CD14-positive monocyte (primary cell): ENCODE results near the gene TSHR. TPM values are rescaled to one million over a fixed set of nuclear protein-coding genes. Genes with fewer than 3 reads are reported as not detected.

Source experiments
- DNase-seq, 3 donors: peaks; one replicate each; pipeline ENCODE4 v3.0.0-alpha.2; 2011 to 2022
- H2AFZ ChIP-seq: 2 replicates; pipeline ENCODE4 v1.6.0; 2012; ENCODE audit warnings: mild to moderate bottlenecking, low read depth, low read length, inconsistent platforms; ENCODE audit not compliant: insufficient read depth, poor library complexity, severe bottlenecking
- H3K27ac ChIP-seq, 2 donors: 1 replicate in 1 of 2; 2 replicates in 1 of 2; pipeline ENCODE4 v1.5.1; 2012 to 2013; ENCODE audit warnings: low read length in 2 of 2, control low read depth in 1 of 2, inconsistent platforms in 1 of 2, low read depth in 1 of 2, mild to moderate bottlenecking in 1 of 2
- H3K27me3 ChIP-seq, 2 donors: one replicate each; pipeline versions ENCODE4 v1.6.0 to v1.6.1; 2011 to 2013; ENCODE audit warnings: low read length in 2 of 2; ENCODE audit not compliant: control insufficient read depth in 2 of 2, insufficient read depth in 2 of 2
- H3K36me3 ChIP-seq, 2 donors: replicated peaks in 1 of 2; 1 replicate in 1 of 2; 2 replicates in 1 of 2; pipeline versions ENCODE4 v1.5.1 to v1.6.1; 2012 to 2013; ENCODE audit warnings: low read length in 2 of 2, control low read depth in 1 of 2, inconsistent platforms in 1 of 2, mild to moderate bottlenecking in 1 of 2; ENCODE audit not compliant: insufficient read depth in 2 of 2, control insufficient read depth in 1 of 2
- H3K4me1 ChIP-seq, 2 donors: 1 replicate in 1 of 2; 2 replicates in 1 of 2; pipeline versions ENCODE4 v1.5.1 to v1.6.1; 2012 to 2013; ENCODE audit warnings: low read length in 2 of 2, control low read depth in 1 of 2, inconsistent platforms in 1 of 2, mild to moderate bottlenecking in 1 of 2, moderate library complexity in 1 of 2; ENCODE audit not compliant: insufficient read depth in 2 of 2, control insufficient read depth in 1 of 2
- H3K4me2 ChIP-seq: replicated peaks from 2 replicates; pipeline ENCODE3; 2012; ENCODE audit warnings: low read length, moderate library complexity, mild to moderate bottlenecking; ENCODE audit not compliant: poor library complexity, severe bottlenecking; ENCODE audit errors: extremely low read depth
- H3K4me3 ChIP-seq, 3 experiments: fragments of 200-600 bp in 1 of 3; sonication (generic) in 1 of 3; replicated peaks in 1 of 3; 1 replicate in 2 of 3; 2 replicates in 1 of 3; pipeline ENCODE4 v1.5.1; 2011 to 2013; ENCODE audit warnings: low read length in 3 of 3, mild to moderate bottlenecking in 3 of 3, control low read depth in 2 of 3, low read depth in 2 of 3, inconsistent platforms in 1 of 3, moderate library complexity in 1 of 3
- H3K79me2 ChIP-seq: 2 replicates; pipeline ENCODE4 v1.6.0; 2012; ENCODE audit warnings: mild to moderate bottlenecking, control low read depth, inconsistent platforms, low read length, moderate library complexity; ENCODE audit not compliant: insufficient read depth
- H3K9ac ChIP-seq: 2 replicates; pipeline ENCODE4 v1.6.0; 2017; ENCODE audit warnings: low read length, mild to moderate bottlenecking; ENCODE audit not compliant: insufficient read depth, poor library complexity, severe bottlenecking
- H3K9me3 ChIP-seq, 2 donors: replicated peaks in 1 of 2; 1 replicate in 1 of 2; 2 replicates in 1 of 2; pipeline versions ENCODE4 v1.5.1 to v1.6.1; 2012 to 2013; ENCODE audit warnings: low read length in 2 of 2, control low read depth in 1 of 2; ENCODE audit not compliant: control insufficient read depth in 1 of 2, insufficient read depth in 1 of 2
- H4K20me1 ChIP-seq: 2 replicates; pipeline ENCODE4 v1.6.0; 2012; ENCODE audit warnings: mild to moderate bottlenecking, low read length, control low read depth, moderate library complexity; ENCODE audit not compliant: insufficient read depth
- H3K27ac Mint-ChIP-seq, 7 donors: one replicate each; pipeline ENCODE4 v1.8.0; 2020; ENCODE audit warnings: mild to moderate bottlenecking in 7 of 7, mixed read lengths in 7 of 7, moderate library complexity in 6 of 7, inconsistent platforms in 2 of 7
- H3K27me3 Mint-ChIP-seq, 3 donors: one replicate each; pipeline ENCODE4 v1.8.0; 2021 to 2022; ENCODE audit warnings: low read depth in 3 of 3, mild to moderate bottlenecking in 3 of 3, mixed read lengths in 3 of 3, moderate library complexity in 3 of 3, inconsistent platforms in 1 of 3
- H3K36me3 Mint-ChIP-seq, 2 donors: one replicate each; pipeline ENCODE4 v1.8.0; 2020; ENCODE audit warnings: mixed read lengths in 2 of 2, inconsistent platforms in 1 of 2, mild to moderate bottlenecking in 1 of 2
- H3K4me1 Mint-ChIP-seq: one replicate; pipeline ENCODE4 v1.8.0; 2020; ENCODE audit warnings: mild to moderate bottlenecking, mixed read lengths
- H3K4me3 Mint-ChIP-seq, 2 donors: one replicate each; pipeline ENCODE4 v1.8.0; 2020; ENCODE audit warnings: mild to moderate bottlenecking in 2 of 2, mixed read lengths in 2 of 2, moderate library complexity in 1 of 2
- H3K9me3 Mint-ChIP-seq, 7 donors: one replicate each; pipeline ENCODE4 v1.8.0; 2020 to 2022; ENCODE audit warnings: mixed read lengths in 7 of 7, mild to moderate bottlenecking in 6 of 7, moderate library complexity in 6 of 7, inconsistent platforms in 2 of 7
- CTCF ChIP-seq: fragments of 200-600 bp; IDR thresholded peaks from one replicate; pipeline ENCODE4 v1.8.0; 2022; ENCODE audit warnings: antibody characterized with exemption, mild to moderate bottlenecking
- WGBS: methylation state at CpG from one replicate; pipeline ENCODE4 v1.1.5; 2013; ENCODE audit warnings: missing lambda C conversion rate; ENCODE audit not compliant: insufficient coverage; 5-methylcytosine and 5-hydroxymethylcytosine counted together
- intact Hi-C, 2 donors: fragments of 100-400 bp; cut with micrococcal nuclease; formaldehyde crosslinking; loops; one replicate each; pipeline versions ENCODE4 v1.15.0 to v1.15.1; 2023
- polyA plus RNA-seq, 3 donors: library from polyadenylated mRNA; depleted of rRNA in 1 of 3; unstranded in 2 of 3; stranded (reverse) in 1 of 3; fragments of 300-500 nt in 2 of 3; fragments of >200 nt in 1 of 3; fragmentation: Illumina TruSeq in 2 of 3; gene quantifications; 1 replicate in 2 of 3; 2 replicates in 1 of 3; pipeline ENCODE4 v1.2.3, GENCODE V29; 2012 to 2021

TSHR gene
- polyA plus RNA-seq, 3 donors: not detected

- H3K4me2 ChIP-seq: no peak overlapping the region
- H3K79me2 ChIP-seq: no peaks in the 10 kb centered on the region
- no CpG with 5 or more reads among the region's 3 CpGs for WGBS
- DNase-seq: no peak
- no peak for TF ChIP-seq CTCF
- peaks cover 8 to 11% of the 10 kb centered on the region in 2 donors for H3K4me1 ChIP-seq
- no peaks in the 10 kb centered on the region for H3K27me3 ChIP-seq
- peaks cover 0 to 2% of the 10 kb centered on the region in 2 donors for H3K9me3 ChIP-seq
- intact Hi-C loops: no loop called here
- no peak overlapping the region for H3K4me3 ChIP-seq
- no peak overlapping the region for H3K4me3 Mint-ChIP-seq
- no peak overlapping the region for H3K27ac Mint-ChIP-seq
- H3K9ac ChIP-seq: no peak overlapping the region
- peaks cover 0 to 3% (median 0%) of the 10 kb centered on the region in 7 donors for H3K9me3 Mint-ChIP-seq
- no peaks in the 10 kb centered on the region for H3K36me3 ChIP-seq
- H3K27ac ChIP-seq: no peak overlapping the region
- H3K36me3 Mint-ChIP-seq: no peaks in the 10 kb centered on the region
- H2AFZ ChIP-seq: no peak overlapping the region
- peaks cover 0 to 5% (median 0%) of the 10 kb centered on the region in 3 donors for H3K27me3 Mint-ChIP-seq
- no peaks in the 10 kb centered on the region for H4K20me1 ChIP-seq
- H3K4me1 Mint-ChIP-seq: peaks cover 13% of the 10 kb centered on the region
Observed at GRCh38 chr14:81144824-81145603, 189.6 kb downstream of the TSHR start.

- Mint-ChIP-seq H3K27me3 (peaks cover 0 to 5% (median 0%) of the 10 kb centered on the region in 3 donors), H3K4me1 (peaks cover 7% of the 10 kb centered on the region), H3K9me3 (peaks cover 0 to 3% (median 0%) of the 10 kb centered on the region in 7 donors), H3K27ac (no peak overlapping the region), H3K4me3 (no peak overlapping the region), H3K36me3 (no peaks in the 10 kb centered on the region)
- no peak overlapping the region for H3K4me2 ChIP-seq
- H3K79me2 ChIP-seq: no peaks in the 10 kb centered on the region
- H3K4me3 ChIP-seq: no peak overlapping the region
- no CpG with 5 or more reads among the region's 2 CpGs for WGBS
- intact Hi-C loops: no loop called here
- H3K27me3 ChIP-seq: no peaks in the 10 kb centered on the region
- DNase-seq: no peak
- TF ChIP-seq CTCF: no peak
- H2AFZ ChIP-seq: no peak overlapping the region
- no peaks in the 10 kb centered on the region for H3K36me3 ChIP-seq
- H3K9ac ChIP-seq: no peak overlapping the region
- no peak overlapping the region for H3K27ac ChIP-seq
- H3K4me1 ChIP-seq: peaks cover 3 to 4% of the 10 kb centered on the region in 2 donors
- H4K20me1 ChIP-seq: no peaks in the 10 kb centered on the region
- peaks cover 0 to 2% of the 10 kb centered on the region in 2 donors for H3K9me3 ChIP-seq
Observed at GRCh38 chr14:81147140-81147897, 191.9 kb downstream of the TSHR start.
